Ramos (cell line): ENCODE data around the gene GPR171.
"Not testable (repeated sequence)": the region's sequence is repeated elsewhere in the genome, so short reads cannot be mapped to it uniquely, and the experiment has no call there.

Source experiments
- in situ Hi-C: fragments of 300-500 bp; cut with MboI; formaldehyde crosslinking; loops from one replicate; pipeline ENCODE4 v1.14.3; 2022; ENCODE audit warnings: low sequenced_read_pairs; ENCODE audit not compliant: unreplicated experiment

GPR171 gene, protein sequence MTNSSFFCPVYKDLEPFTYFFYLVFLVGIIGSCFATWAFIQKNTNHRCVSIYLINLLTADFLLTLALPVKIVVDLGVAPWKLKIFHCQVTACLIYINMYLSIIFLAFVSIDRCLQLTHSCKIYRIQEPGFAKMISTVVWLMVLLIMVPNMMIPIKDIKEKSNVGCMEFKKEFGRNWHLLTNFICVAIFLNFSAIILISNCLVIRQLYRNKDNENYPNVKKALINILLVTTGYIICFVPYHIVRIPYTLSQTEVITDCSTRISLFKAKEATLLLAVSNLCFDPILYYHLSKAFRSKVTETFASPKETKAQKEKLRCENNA

GRCh38 chr3:151203051-151203420 lies at the start of gene GPR171:
Gene GPR171, minus strand, starts transcription at chr3:151203216. Its CDS starts 3,830 bp downstream, at chr3:151199386.
- in situ Hi-C loops, result no loop called here

GRCh38 chr3:151248772-151249337 lies 45.8 kb upstream of the GPR171 start:
- in situ Hi-C loops, result no loop called here

DNA sequence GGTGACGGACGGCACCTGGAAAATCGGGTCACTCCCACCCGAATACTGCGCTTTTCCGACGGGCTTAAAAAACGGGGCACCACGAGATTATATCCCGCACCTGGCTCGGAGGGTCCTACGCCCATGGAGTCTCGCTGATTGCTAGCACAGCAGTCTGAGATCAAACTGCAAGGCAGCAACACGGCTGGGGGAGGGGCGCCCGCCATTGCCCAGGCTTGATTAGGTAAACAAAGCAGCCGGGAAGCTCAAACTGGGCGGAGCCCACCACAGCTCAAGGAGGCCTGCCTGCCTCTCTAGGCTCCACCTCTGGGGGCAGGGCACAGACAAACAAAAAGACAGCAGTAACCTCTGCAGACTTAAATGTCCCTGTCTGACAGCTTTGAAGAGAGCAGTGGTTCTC lies 39.0 kb upstream of the GPR171 start:
- in situ Hi-C loops, result not testable (repeated sequence)

DNA sequence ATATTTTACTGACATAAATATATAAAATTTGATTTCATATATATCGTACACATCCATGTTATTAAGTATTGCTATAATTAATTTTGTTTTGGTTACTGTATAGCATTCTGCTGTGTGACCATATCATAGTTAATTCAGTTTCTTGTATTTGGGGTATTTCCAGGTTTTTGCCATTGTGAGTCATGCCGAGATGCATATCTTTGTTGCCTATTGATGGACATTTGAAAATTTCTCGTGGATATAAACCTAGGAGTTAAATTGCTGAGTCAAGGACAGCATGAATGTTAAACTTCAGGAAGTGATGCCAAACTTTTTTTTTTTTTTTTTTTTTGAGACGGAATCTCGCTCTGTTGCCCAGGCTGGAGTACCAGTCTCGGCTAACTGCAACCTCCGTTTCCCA lies 33.7 kb upstream of the GPR171 start:
- in situ Hi-C loops, result no loop called here

DNA sequence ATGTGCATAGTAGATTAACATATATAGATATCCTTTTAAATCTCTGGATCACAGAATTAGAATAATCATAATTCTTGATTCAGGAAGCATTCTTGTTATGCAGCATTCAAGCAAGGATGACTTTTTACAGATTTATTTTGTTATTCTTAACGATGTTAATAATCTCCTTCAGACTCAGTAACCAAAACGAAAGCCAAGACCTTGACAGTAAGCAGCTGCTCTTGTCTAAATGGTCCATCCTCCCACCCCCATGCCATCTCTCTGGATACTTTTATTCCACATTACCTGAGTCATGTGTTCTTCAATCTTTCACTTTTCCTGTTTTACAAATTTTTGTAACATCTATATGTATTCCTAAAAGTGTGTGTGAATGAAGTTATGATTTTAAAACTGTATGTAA lies 33.3 kb upstream of the GPR171 start:
- in situ Hi-C loops, result no loop called here

GRCh38 chr3:151234825-151235224 lies 31.8 kb upstream of the GPR171 start:
- in situ Hi-C loops, result no loop called here

DNA sequence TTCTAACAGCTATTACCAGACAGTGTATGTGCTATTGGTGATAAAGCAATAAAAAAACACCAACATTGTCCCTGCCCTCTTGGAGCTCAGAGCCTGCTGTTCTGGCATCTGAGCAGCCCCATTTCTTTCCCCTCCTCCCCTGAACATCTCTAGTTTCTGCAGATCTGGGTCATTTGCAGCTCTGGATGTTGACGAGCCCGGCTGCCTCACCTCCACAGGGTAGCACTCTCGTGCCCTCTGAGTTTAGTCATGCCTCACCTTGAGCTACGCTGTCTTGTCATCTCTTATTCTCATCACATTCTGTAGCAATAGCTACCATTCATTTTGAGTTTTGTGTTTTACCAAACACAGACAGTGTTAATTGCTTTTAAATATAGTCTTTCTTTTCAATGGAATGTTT lies 30.0 kb upstream of the GPR171 start:
- in situ Hi-C loops, result no loop called here

DNA sequence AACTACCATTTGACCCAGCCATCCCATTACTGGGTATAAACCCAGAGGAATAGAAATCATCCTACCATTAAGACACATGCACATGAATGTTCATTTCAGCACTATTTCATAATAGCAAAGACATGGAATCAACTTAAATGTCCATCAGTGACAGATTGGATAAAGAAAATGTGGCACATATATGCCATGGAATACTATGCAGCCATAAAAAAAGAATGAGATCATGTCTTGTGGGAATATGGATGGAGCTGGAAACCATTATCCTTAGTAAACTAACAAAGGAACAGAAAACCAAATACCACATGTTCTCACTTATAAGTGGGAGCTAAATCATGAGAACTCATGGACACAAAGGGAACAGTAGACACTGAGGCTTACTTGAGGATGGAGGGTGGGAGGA lies 29.4 kb upstream of the GPR171 start:
- in situ Hi-C loops, result not testable (repeated sequence)

- in situ Hi-C loops, result no loop called here
Measured at GRCh38 chr3:151230646-151231045, 27.6 kb upstream of the GPR171 start.

- in situ Hi-C loops, result loop anchor here (5.0 kb wide), 1 partner anchor 59 kb away; no protein-coding TSS in a partner anchor
Measured at GRCh38 chr3:151228666-151229040, 25.6 kb upstream of the GPR171 start.

GRCh38 chr3:151227807-151228665 lies 25.0 kb upstream of the GPR171 start:
- in situ Hi-C loops, result loop anchor here (5.0 kb wide), 1 partner anchor 59 kb away; no protein-coding TSS in a partner anchor

DNA sequence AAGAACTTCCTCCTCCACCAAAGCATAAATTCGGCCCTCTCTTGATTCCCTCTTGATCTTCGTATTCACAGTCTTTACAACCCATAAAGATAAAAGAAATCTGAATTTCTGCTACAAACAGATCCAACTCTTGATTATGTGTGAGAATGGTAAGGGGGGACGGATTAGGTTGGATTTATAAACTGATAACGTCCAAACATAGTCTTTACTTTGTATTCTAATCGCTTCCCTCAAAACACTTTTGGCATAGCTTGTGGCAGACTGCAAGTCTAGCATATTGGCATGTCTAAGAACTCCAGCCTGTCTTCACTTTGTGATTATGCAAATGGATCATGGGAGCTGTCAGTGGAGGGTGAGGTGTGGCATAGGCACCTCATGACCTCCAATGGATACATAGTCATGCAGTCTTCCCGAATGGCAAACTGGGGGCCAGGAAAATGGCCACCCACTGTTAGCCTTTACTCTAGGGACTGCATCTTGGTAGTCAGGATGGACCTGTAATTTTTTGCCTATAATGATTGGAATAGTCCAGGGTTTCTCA lies 24.3 kb upstream of the GPR171 start:
- in situ Hi-C loops, result loop anchor here (5.0 kb wide), 1 partner anchor 60 kb away; no protein-coding TSS in a partner anchor

DNA sequence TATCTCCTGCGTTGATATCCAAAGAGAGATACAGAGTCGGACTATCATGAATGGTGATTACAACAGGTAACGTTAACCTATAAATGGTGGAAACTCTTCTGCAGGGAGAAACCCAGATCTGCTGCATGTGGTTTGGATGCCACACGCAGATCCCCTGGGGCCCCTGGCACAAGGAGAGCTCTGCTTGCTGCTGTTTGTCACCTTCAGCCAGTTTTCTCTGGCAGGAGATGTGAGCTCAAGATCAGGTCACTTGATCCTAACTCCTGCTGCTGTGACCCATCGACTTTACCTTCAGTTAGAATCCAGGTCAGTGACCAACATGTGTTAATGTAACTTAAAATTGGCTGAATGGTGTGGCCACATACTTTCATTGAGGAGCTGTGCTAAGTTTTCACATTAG lies 23.8 kb upstream of the GPR171 start:
- in situ Hi-C loops, result loop anchor here (5.0 kb wide), 1 partner anchor 60 kb away; no protein-coding TSS in a partner anchor

- in situ Hi-C loops, result loop anchor here (5.0 kb wide), 1 partner anchor 61 kb away; no protein-coding TSS in a partner anchor
Measured at GRCh38 chr3:151226088-151226563, 23.1 kb upstream of the GPR171 start.

DNA sequence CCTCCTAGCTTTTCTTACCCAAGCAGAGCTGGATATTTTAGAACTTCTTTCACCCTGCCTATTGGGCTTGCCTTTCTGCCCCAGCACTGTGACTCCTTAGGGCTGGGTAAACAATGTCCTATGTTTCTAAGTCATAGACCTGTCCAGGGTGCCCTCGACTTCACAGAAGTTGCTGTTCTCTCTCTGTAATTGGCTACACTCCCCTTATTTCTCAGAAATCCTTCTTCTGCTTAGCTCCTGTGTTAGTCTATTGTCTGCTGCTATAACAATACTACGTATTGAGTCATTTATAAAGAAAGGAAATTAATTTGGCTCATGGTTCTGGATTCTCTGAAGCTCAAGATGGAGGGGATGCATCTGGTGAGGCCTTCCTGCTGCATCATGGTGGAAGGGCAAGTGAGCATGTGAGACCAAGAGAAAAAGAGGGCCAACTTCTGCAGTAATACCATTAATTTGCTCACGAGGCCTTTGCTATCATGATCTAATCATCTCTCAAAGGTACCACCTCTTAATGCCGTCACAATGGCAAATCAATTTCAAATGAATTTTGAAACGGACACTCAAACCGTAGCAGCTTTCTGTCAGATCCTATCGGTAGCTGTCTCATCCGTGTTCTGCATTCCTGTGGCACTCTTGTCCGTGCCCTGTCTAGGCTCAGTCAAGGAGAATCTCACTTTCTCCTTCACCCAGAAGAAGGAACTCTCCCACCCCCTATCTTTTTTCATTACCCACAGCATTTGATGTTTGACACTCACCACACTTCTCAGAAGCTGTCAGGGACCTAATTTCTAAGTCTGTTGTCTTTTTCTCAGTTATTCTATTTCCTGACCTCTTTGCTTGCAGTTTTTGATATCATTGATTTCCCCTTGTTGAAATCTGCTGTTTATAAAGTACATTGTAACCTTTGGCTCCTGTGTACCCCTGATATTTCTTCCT lies 22.3 kb upstream of the GPR171 start:
- in situ Hi-C loops, result loop anchor here (5.0 kb wide), 1 partner anchor 62 kb away; no protein-coding TSS in a partner anchor

DNA sequence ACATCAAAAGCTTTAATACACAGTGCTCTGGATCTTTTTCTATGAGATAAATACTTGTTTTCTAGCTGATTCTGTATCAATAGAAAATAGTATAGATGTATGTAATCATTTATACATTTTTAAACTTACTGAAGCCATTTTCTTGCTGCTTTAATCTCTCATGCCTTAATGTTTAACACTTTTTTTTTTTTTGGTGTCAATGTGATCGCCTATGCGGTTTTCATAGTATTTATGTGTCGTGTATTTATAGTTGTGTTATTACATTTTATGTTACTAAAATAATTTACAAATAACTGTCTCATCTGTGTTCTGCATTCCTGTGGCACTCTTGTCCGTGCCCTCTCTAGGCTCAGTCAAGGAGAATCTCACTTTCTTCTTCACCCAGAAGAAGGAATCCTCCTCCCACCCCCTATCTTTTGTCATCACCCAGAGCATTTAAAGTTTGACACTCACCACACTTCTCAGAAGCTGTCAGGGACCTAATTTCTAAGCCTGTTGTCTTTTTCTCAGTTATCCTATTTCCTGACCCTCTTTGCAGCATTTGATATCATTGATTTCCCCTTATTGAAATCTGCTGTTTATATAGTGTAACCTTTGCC lies 21.4 kb upstream of the GPR171 start:
- in situ Hi-C loops, result no loop called here

DNA sequence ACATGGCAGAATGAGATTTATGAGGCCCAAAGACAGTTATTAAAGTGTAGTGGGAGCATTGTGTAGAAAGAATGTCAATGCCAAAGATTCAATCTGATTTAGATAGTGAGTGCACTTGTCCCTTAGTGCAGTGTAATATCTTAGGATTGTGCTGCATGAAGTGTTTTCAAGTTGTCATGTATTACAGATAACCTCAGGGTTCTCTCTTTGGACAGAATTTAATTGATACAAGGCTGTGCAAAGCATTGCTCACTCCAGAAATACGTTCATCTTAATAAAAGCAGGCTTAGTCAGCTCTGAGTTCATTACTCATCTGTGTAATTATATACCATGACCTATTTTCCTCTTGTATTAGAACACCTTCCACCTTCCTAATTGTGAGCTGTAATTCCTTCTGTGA lies 16.0 kb upstream of the GPR171 start:
- in situ Hi-C loops, result no loop called here

- in situ Hi-C loops, result no loop called here
Measured at GRCh38 chr3:151218136-151218535, 15.1 kb upstream of the GPR171 start.
